ENCODE measurements around the gene ZNF205. TPM values are rescaled to one million over a fixed set of nuclear protein-coding genes. Genes with fewer than 3 reads are reported as not detected.

ZNF205 gene
- total RNA-seq, 2 experiments from 2014 or later, result 0.23 TPM; not detected in 1

GRCh38 chr16:3168729-3169128 is 56.3 kb downstream of the ZNF205 start:
- CTCF ChIA-PET, result interaction anchor here (0.6 to 6.2 kb wide), 5 partner anchors 9 to 73 kb away, joined by 3 to 40 read pairs (median 10); no protein-coding TSS in a partner anchor
- POLR2A ChIA-PET, result interaction anchor here (0.6 to 1.9 kb wide), 2 partner anchors 19 to 103 kb away, joined by 4 to 7 read pairs; partner anchors contain the start of gene IL32

Other genes with a start within 250 kb of the ZNF205 start
- gene FLYWCH2, start 229.4 kb upstream of the ZNF205 start, total RNA-seq, result 10 to 100 TPM; 24.4 to 27.1 TPM
- gene FLYWCH1, start 200.7 kb upstream of the ZNF205 start, total RNA-seq, result 10 to 100 TPM; 33.2 to 34.4 TPM
- gene KREMEN2, start 148.3 kb upstream of the ZNF205 start, total RNA-seq, result under 1 TPM in 1 of 2 experiments, not detected in 1; 0.08 TPM
- 10 to 100 TPM; 41.1 to 43.0 TPM for gene PAQR4, start 143.2 kb upstream of the ZNF205 start, total RNA-seq
- 100 to 1,000 TPM; 135 TPM for gene PKMYT1, start 132.1 kb upstream of the ZNF205 start, total RNA-seq
- not detected for gene CLDN9, start 99.7 kb upstream of the ZNF205 start, total RNA-seq
- gene CLDN6, start 94.4 kb upstream of the ZNF205 start, total RNA-seq, result not detected
- gene TNFRSF12A, start 92.2 kb upstream of the ZNF205 start, total RNA-seq, result 1 to 10 TPM; 4.3 to 4.6 TPM
- 10 to 100 TPM; 27.5 to 28.5 TPM for gene HCFC1R1, start 88.6 kb upstream of the ZNF205 start, total RNA-seq
- gene THOC6, start 88.6 kb upstream of the ZNF205 start, total RNA-seq, result 10 to 100 TPM; 54.7 to 56.8 TPM
- gene BICDL2, start 75.6 kb upstream of the ZNF205 start, total RNA-seq, result under 1 TPM; 0.11 to 0.17 TPM
- gene MMP25, start 66.0 kb upstream of the ZNF205 start, total RNA-seq, result 1 to 10 TPM; 1.3 to 2.2 TPM
- gene IL32, start 46.9 kb upstream of the ZNF205 start, total RNA-seq, result 1,000 to 10,000 TPM; 1,098 to 1,123 TPM
- gene ZSCAN10, start 13.3 kb upstream of the ZNF205 start, total RNA-seq, result not detected
- gene ZNF213, start 22.4 kb downstream of the ZNF205 start, total RNA-seq, result 1 to 10 TPM; 8.6 to 9.2 TPM
- not detected for gene OR1F1, start 75.6 kb downstream of the ZNF205 start, total RNA-seq
- gene ZNF200, start 122.6 kb downstream of the ZNF205 start, total RNA-seq, result 10 to 100 TPM; 11.3 to 11.8 TPM
- gene MEFV, start 144.0 kb downstream of the ZNF205 start, total RNA-seq, result under 1 TPM in 1 of 2 experiments, not detected in 1; 0.19 TPM
- 10 to 100 TPM; 26.2 to 27.0 TPM for gene ZNF263, start 170.9 kb downstream of the ZNF205 start, total RNA-seq
- 1 to 10 TPM; 4.5 to 4.6 TPM for gene TIGD7, start 192.8 kb downstream of the ZNF205 start, total RNA-seq
- gene ZNF75A, start 192.9 kb downstream of the ZNF205 start, total RNA-seq, result 10 to 100 TPM; 36.3 to 37.3 TPM
- not detected for gene OR2C1, start 243.3 kb downstream of the ZNF205 start, total RNA-seq

All from activated CD8-positive, alpha-beta memory T cell treated with anti-CD3 and anti-CD28 coated beads for 36 hours (primary cell).